ENCODE data around the gene NKG7. TPM values are rescaled to one million over a fixed set of nuclear protein-coding genes. Genes with fewer than 3 reads are reported as not detected.
"Not testable (repeated sequence)": the region's sequence is repeated elsewhere in the genome, so short reads cannot be mapped to it uniquely, and the experiment has no call there.

Gene NKG7, protein sequence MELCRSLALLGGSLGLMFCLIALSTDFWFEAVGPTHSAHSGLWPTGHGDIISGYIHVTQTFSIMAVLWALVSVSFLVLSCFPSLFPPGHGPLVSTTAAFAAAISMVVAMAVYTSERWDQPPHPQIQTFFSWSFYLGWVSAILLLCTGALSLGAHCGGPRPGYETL
- total RNA-seq, result 119 TPM

GRCh38 chr19:51372649-51373504 lies at the start of gene NKG7:
NKG7 (minus strand) TSS chr19:51372654; CDS start chr19:51372535, 119 bp downstream.
- H3K4me1 ChIP-seq (ENCODE audit: insufficient read depth, low read length), result peaks cover 74% of the 10 kb centered on the region
- peak within 1 kb of the TSS; percentile 50 for H3K4me3 ChIP-seq (ENCODE audit: low read length)

GRCh38 chr19:51422053-51422448 lies 49.6 kb upstream of the NKG7 start:
- peaks cover 44% of the 10 kb centered on the region for H3K4me1 ChIP-seq (ENCODE audit: insufficient read depth, low read length)
- H3K4me3 ChIP-seq (ENCODE audit: low read length), result no peak overlapping the region
- no peaks in the 10 kb centered on the region for H3K9me3 ChIP-seq (ENCODE audit: low read depth, low read length)
- H3K27me3 ChIP-seq (ENCODE audit: insufficient read depth, low read length), result no peaks in the 10 kb centered on the region

More at GRCh38 chr19:51372649-51373504, at the start of gene NKG7:
- no peaks in the 10 kb centered on the region for H3K27me3 ChIP-seq (ENCODE audit: insufficient read depth, low read length)
- H3K9me3 ChIP-seq (ENCODE audit: low read depth, low read length), result no peaks in the 10 kb centered on the region

- Histone ChIP-seq H3K27me3 (ENCODE audit: insufficient read depth, low read length) (no peaks in the 10 kb centered on the region), H3K4me1 (ENCODE audit: insufficient read depth, low read length) (peaks cover 44% of the 10 kb centered on the region), H3K9me3 (ENCODE audit: low read depth, low read length) (no peaks in the 10 kb centered on the region), H3K4me3 (ENCODE audit: low read length) (no peak overlapping the region)
Measured at GRCh38 chr19:51421229-51422052, 49.0 kb upstream of the NKG7 start.

- H3K27me3 ChIP-seq (ENCODE audit: insufficient read depth, low read length); H3K9me3 ChIP-seq (ENCODE audit: low read depth, low read length); H3K4me3 ChIP-seq (ENCODE audit: low read length): not testable (repeated sequence)
- H3K4me1 ChIP-seq (ENCODE audit: insufficient read depth, low read length), result peaks cover 48% of the 10 kb centered on the region
Measured at GRCh38 chr19:51420511-51420910, 48.1 kb upstream of the NKG7 start.

- H3K27me3 ChIP-seq (ENCODE audit: insufficient read depth, low read length), result no peaks in the 10 kb centered on the region
- no peak overlapping the region for H3K4me3 ChIP-seq (ENCODE audit: low read length)
- peaks cover 48% of the 10 kb centered on the region for H3K4me1 ChIP-seq (ENCODE audit: insufficient read depth, low read length)
- no peaks in the 10 kb centered on the region for H3K9me3 ChIP-seq (ENCODE audit: low read depth, low read length)
Measured at GRCh38 chr19:51418707-51419106, 46.3 kb upstream of the NKG7 start.

- Histone ChIP-seq H3K4me3 (ENCODE audit: low read length) (no peak overlapping the region), H3K4me1 (ENCODE audit: insufficient read depth, low read length) (peaks cover 48% of the 10 kb centered on the region), H3K27me3 (ENCODE audit: insufficient read depth, low read length) (no peaks in the 10 kb centered on the region), H3K9me3 (ENCODE audit: low read depth, low read length) (no peaks in the 10 kb centered on the region)
Measured at GRCh38 chr19:51417810-51418157, 45.3 kb upstream of the NKG7 start.

- Histone ChIP-seq H3K27me3 (ENCODE audit: insufficient read depth, low read length) (no peaks in the 10 kb centered on the region), H3K4me1 (ENCODE audit: insufficient read depth, low read length) (peaks cover 48% of the 10 kb centered on the region), H3K4me3 (ENCODE audit: low read length) (peak within 1 kb of the TSS; percentile 33), H3K9me3 (ENCODE audit: low read depth, low read length) (no peaks in the 10 kb centered on the region)
Measured at GRCh38 chr19:51417107-51417809, 44.8 kb upstream of the NKG7 start, which contains the start of gene SIGLEC10. SIGLEC10 (minus strand) TSS chr19:51417642; CDS start chr19:51417581, 61 bp downstream.

DNA sequence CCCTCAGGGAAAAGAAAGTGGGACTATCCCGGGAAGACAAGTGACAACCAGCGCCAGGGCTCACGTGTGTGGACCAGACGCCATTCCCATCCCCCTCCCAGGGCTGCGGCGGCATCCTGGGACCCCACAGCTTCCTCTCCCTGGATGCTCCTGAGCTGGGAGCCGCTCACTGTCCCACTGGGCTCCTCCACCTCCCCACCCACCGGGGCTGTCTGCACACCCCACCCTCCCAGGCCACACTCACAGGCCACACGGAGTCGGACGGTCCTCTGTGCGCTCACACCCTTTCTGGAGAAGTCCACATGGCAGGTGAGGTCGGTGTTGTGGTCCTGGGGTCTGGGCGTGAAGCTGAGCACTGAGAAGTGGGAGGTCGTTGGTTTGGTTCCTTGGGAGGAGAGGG lies 44.0 kb upstream of the NKG7 start:
- not testable (repeated sequence) for H3K9me3 ChIP-seq (ENCODE audit: low read depth, low read length); H3K27me3 ChIP-seq (ENCODE audit: insufficient read depth, low read length); H3K4me3 ChIP-seq (ENCODE audit: low read length)
- H3K4me1 ChIP-seq (ENCODE audit: insufficient read depth, low read length), result peaks cover 42% of the 10 kb centered on the region

GRCh38 chr19:51415187-51415586 lies 42.7 kb upstream of the NKG7 start:
- Histone ChIP-seq H3K9me3 (ENCODE audit: low read depth, low read length) (no peaks in the 10 kb centered on the region), H3K4me3 (ENCODE audit: low read length) (no peak overlapping the region), H3K27me3 (ENCODE audit: insufficient read depth, low read length) (no peaks in the 10 kb centered on the region), H3K4me1 (ENCODE audit: insufficient read depth, low read length) (peaks cover 35% of the 10 kb centered on the region)

- H3K27me3 ChIP-seq (ENCODE audit: insufficient read depth, low read length), result no peaks in the 10 kb centered on the region
- peaks cover 45% of the 10 kb centered on the region for H3K4me1 ChIP-seq (ENCODE audit: insufficient read depth, low read length)
- no peak overlapping the region for H3K4me3 ChIP-seq (ENCODE audit: low read length)
- no peaks in the 10 kb centered on the region for H3K9me3 ChIP-seq (ENCODE audit: low read depth, low read length)
Measured at GRCh38 chr19:51410950-51411748, 38.7 kb upstream of the NKG7 start.

GRCh38 chr19:51407511-51408131 lies 35.2 kb upstream of the NKG7 start:
- Histone ChIP-seq H3K27me3 (ENCODE audit: insufficient read depth, low read length) (no peaks in the 10 kb centered on the region), H3K9me3 (ENCODE audit: low read depth, low read length) (no peaks in the 10 kb centered on the region), H3K4me1 (ENCODE audit: insufficient read depth, low read length) (peaks cover 47% of the 10 kb centered on the region), H3K4me3 (ENCODE audit: low read length) (no peak overlapping the region)

DNA sequence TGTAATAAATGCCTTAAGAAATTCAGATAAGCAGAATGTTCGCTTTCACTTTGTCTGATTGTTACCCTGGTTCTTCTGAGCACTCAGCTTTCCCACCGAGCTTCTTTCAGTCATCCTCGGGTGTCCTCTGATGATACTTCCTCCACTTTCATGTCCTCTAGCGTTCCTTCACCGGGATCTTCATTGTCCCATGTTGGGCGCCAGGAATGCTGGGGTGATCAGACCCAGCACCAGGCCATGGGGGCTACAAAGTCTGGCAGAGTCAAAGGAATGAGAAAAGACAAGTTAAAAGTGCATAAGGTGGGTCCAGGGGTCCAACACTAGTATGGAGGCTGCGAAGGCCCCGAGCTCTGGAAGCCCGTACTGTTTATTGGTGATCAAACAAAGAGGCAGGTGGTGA lies 29.7 kb upstream of the NKG7 start:
- peaks cover 29% of the 10 kb centered on the region for H3K4me1 ChIP-seq (ENCODE audit: insufficient read depth, low read length)

GRCh38 chr19:51399936-51400335 lies 27.5 kb upstream of the NKG7 start:
- H3K4me1 ChIP-seq (ENCODE audit: insufficient read depth, low read length), result peaks cover 28% of the 10 kb centered on the region
- not testable (repeated sequence) for H3K9me3 ChIP-seq (ENCODE audit: low read depth, low read length); H3K4me3 ChIP-seq (ENCODE audit: low read length); H3K27me3 ChIP-seq (ENCODE audit: insufficient read depth, low read length)

More for the DNA sequence above, 29.7 kb upstream of the NKG7 start:
- Histone ChIP-seq H3K4me3 (ENCODE audit: low read length) (no peak overlapping the region), H3K9me3 (ENCODE audit: low read depth, low read length) (no peaks in the 10 kb centered on the region), H3K27me3 (ENCODE audit: insufficient read depth, low read length) (no peaks in the 10 kb centered on the region)

- Histone ChIP-seq H3K4me3 (ENCODE audit: low read length) (no peak overlapping the region), H3K4me1 (ENCODE audit: insufficient read depth, low read length) (peaks cover 35% of the 10 kb centered on the region), H3K9me3 (ENCODE audit: low read depth, low read length) (no peaks in the 10 kb centered on the region)
Measured at GRCh38 chr19:51399231-51399630, 26.8 kb upstream of the NKG7 start.

More at GRCh38 chr19:51399231-51399630, 26.8 kb upstream of the NKG7 start:
- H3K27me3 ChIP-seq (ENCODE audit: insufficient read depth, low read length), result no peaks in the 10 kb centered on the region
